NCI-H2227 (cell line): ENCODE data around the gene ZNF512.
A peak's percentile ranks its signal among the peaks of the same experiment; 100 is the strongest.
"Not testable (repeated sequence)": the region's sequence is repeated elsewhere in the genome, so short reads cannot be mapped to it uniquely, and the experiment has no call there.

Experiments used
- DNase-seq: peaks from one replicate; lab custom pipeline; 2025; ENCODE audit not compliant: unreplicated experiment; lab: John Stamatoyannopoulos, UW

The ZNF512 gene, protein sequence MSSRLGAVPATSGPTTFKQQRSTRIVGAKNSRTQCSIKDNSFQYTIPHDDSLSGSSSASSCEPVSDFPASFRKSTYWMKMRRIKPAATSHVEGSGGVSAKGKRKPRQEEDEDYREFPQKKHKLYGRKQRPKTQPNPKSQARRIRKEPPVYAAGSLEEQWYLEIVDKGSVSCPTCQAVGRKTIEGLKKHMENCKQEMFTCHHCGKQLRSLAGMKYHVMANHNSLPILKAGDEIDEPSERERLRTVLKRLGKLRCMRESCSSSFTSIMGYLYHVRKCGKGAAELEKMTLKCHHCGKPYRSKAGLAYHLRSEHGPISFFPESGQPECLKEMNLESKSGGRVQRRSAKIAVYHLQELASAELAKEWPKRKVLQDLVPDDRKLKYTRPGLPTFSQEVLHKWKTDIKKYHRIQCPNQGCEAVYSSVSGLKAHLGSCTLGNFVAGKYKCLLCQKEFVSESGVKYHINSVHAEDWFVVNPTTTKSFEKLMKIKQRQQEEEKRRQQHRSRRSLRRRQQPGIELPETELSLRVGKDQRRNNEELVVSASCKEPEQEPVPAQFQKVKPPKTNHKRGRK

DNA sequence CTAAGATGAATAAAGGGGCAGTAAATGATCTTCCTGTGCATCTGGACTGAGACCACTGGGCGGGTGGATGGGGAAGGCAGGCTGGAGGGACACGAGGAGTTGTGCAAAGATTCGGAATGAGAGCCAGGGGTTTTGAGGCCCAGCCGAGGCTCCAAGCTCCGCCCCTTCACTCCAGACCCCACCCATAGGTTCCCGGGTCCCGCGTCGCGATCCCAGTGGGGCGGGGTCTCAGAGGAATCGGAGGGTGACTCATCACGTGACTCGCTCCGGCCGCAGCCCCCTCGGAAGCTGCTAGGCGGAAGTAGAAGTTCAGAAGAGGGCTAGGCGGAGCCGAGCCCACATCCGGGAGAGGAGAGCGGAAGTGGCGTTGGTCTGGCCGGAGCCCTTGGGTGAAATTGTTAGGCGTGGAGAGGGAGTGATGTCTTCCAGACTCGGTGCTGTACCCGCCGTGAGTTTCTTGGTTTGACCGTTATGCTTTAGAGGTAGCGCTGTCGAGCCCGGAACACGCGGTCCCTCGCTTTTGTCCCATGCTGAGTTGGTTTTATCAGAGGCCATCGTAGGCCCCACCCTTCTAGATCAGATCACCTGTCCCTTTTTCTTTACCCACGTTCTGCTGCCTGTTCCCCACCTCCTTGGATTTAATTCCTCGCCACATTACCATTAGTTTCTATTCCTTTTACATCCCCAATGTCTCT, at the start of gene ZNF512:
Gene ZNF512, plus strand, starts transcription at position 348 of the 695 bp plus-strand sequence. Its CDS starts 71 bp downstream, at position 419.
- DNase-seq: peak; percentile 99

DNA sequence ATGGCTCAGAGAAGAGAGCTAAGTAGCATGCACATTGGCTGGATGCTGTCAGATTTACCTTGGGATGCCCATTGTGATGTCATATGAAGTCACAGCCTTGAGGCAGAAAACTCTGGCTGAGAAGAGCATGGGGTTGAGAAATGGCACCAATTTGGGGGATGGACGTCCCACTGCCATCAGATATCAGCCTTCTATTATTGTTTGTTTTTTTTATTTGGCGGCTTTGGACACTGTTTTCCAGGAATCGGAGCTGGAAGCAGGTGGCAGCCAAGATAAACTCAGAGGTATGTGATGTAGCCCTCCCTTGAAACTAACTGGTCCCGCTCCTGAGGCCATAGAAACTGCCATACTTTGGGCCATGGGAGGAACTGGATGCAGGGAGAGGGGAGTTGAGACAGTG, 45.6 kb upstream of the ZNF512 start:
- no peak for DNase-seq

DNA sequence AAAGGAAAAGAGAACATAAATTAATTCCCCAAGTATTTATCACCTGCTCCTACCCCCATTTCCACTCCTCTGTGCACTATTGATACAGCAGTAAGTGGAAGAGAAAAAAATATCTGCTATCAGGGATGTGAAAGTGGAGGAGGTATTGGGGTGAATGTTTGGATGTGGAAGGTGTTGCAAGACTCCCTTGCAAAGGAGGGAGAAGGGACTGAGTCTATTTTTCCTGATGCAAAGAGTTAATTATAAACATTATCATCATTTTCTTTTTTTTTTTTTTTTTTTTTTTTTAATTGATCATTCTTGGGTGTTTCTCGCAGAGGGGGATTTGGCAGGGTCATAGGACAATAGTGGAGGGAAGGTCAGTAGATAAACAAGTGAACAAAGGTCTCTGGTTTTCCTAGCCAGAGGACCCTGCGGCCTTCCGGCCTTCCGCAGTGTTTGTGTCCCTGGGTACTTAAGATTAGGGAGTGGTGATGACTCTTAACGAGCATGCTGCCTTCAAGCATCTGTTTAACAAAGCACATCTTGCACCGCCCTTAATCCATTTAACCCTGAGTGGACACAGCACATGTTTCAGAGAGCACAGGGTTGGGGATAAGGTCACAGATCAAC, 43.9 kb upstream of the ZNF512 start:
- DNase-seq: not testable (repeated sequence)

DNA sequence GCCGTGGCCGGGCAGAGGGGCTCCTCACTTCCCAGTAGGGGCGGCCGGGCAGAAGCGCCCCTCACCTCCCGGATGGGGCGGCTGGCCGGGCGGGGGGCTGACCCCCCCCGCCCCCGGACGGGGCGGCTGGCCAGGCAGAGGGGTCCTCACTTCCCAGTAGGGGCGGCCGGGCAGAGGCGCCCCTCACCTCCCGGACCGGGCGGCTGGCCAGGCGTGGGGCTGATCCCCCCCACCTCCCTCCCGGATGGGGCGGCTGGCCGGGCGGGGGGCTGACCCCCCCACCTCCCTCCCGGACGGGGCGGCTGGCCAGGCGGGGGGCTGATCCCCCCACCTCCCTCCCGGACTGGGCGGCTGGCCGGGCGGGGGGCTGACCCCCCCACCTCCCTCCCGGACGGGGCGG, 43.2 kb upstream of the ZNF512 start:
- not testable (repeated sequence) for DNase-seq

DNA sequence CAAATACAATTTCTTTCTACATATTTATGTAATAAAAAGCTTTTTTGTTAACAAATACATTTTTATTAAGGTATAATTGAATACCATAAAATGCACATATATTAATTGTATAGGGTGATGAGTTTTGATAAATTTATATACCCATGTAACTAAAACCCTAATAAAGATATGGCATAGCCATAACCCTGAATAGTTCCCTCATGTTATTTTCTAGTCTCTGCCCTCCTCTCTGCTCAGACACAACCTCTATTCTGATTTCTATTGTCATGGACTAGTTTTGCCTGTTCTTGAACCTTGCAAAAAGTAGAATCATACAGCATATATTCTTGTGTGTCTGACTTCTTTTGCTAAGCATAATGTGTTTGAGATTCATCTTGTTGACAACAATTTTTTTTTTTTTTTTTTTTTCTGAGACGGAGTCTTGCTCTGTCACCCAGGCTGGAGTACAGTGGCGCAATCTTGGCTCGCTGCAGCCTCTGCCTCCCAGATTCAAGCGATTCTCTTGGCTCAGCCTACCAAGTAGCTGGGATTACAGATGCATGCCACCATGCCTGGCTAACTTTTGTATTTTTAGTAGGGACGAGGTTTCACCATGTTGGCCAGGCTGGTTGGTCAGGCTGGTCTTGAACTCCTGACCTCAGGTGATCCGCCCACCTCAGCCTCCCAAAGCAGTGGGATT, 38.6 kb upstream of the ZNF512 start:
- DNase-seq: no peak

DNA sequence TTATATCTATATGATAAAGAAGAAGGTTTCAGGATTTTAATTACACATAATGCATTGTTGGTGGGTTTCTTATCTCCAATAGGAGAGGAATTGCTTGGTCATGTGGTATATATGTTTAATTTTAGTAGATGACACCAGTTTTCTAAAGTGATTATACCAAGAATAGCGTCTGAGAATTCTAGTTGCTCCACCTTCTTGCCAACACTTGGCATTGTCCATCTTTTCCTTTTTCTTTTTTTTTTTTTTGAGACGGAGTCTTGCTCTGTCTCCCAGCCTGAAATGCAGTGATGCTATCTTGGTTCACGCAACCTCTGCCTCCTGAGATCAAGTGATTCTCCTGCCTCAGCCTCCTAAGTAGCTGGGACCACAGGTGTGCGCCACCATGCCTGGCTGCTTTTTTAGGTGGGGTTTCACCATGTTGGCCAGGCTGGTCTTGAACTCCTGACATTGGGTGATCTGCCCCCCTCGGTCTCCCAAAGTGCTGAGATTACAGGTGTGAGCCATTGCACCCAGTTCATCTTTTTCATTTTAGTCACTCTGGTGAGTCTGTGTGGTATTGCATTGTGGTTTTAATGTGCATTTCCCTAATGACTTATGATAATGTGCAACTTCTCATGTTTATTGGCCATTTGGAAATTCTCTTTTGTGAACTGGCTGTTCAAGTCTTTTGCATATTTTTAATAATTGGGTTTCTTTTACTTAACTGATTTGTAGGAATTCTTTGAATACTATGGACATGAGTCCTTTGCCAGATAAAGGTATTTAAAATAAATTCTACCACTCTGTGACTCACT, 37.3 kb upstream of the ZNF512 start:
- DNase-seq: no peak

DNA sequence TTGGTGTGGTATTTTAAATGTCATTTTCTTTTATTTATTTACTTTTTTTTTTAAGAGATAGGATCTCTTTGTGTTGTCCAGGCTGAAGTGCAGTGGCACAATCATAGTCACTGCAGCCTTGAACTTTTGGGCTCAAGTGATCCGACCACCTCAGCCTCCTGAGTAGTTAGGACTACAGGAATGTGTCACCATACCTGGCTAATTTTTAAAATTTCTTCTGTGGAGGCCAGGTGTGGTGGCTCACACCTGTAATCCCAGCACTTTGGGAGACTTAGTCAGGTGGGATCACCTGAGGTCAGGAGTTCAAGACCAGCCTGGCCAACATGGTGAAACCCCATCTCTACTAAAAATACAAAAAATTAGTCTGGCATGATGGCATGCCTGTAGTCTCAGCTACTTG, 33.5 kb upstream of the ZNF512 start:
- no peak for DNase-seq

DNA sequence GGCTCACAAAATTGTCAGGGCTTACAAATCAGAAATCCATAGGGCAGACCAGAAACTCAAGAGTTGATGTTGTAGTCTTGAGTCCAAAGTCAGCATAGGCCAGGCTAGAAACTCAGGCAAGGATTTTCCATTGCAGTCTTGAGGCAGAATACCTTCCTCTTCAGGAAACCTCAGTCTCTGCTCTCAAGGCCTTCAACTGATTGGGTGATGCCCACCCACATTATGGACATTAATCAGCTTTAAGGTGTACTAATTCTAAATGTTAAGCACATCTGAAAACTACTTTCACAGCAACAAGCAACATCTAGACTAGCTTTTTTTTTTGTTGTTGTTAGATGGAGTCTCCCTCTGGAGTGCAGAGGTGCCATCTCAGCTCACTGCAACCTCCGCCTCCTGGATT, 31.3 kb upstream of the ZNF512 start:
- no peak for DNase-seq

DNA sequence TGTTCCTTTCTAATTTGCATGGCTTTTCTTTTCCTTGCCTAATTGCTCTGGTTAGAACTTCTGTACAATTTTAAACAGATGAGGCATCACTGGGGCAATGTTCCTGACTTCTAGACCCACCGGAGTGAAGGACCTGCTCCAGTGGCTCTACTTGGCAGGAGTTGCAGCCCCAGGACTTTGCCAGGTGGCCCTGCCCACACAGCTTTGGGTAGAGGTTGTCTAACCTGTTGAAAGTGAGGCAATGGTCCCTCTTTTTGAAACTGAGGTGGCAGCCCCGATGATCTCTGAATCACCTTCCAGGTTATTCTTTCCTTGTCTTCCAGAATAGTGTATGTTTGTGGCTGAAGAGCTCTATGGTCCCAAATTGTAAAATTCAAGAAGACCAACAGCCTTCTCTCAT, 29.9 kb upstream of the ZNF512 start:
- DNase-seq: no peak

DNA sequence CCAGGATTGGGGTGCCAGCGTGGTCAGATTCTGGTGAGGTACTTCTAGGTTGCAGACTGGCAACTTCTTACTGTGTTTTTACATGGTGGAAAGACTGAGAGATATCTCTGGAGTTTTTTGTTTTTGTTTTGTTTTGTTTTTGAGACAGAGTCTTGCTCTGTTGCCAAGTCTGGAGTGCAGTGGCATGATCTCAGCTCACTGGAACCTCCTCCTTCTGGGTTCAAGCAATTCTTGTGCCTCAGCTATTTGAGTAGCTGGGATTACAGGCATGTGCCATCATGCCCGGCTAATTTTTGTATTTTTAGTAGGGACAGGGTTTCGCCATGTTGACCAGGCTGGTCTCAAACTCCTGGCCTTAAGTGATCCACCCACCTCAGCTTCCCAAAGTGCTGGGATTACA, 28.4 kb upstream of the ZNF512 start:
- DNase-seq: not testable (repeated sequence)

DNA sequence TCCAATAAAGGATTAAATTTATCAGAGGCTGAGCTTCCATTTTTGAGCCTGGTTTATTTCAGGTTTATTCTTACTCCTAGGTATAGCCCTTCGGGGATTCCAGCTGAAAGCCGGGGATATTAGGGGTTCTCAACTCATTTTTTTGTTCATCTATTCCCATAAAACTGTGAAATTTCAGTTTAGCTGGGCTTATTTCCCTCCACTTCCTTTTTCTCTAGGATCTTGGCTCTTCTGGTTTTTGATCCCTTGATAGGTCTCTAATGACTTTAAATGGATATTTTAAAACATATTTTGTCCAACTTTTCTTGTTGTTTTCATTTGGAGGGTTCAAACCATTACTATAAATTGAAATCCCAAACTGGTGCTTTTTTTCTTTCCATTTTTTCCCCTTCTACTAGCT, 23.6 kb upstream of the ZNF512 start:
- no peak for DNase-seq

DNA sequence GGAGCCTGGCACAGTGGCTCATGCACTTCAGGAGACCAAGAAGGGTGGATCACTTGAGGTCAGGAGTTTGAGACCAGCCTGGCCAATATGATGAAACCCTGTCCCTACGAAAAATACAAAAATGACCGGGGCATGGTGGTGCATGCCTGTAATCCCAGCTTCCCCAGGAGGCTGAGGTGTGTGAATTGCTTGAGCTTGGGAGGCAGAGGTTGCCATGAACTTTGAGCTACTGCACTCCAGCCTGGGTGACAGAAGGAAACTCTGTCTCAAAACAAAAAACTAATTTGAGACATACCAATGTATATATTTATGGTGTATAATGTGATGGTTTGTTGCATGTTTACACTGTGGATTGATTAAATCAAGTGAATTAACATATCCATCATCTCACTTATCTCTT, 21.8 kb upstream of the ZNF512 start:
- no peak for DNase-seq

DNA sequence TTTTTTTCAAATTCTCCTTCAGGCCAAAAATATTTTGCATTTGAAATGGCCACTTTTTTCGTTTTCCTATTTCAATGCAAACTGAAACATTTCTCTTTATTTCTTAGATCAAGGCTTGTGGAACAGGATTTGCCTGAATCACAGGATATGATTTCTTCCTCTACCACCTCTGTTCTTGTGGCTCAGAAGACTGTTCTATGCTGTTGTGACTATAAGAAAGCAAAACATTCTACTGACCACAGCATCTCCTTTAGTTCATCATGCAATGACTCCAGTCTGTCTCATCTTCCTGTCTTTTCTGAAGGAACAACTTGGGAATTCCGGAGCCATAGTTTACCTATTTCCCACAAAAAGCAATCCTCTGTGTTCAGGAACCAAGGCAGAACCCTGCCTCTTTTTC, 16.2 kb upstream of the ZNF512 start:
- no peak for DNase-seq

DNA sequence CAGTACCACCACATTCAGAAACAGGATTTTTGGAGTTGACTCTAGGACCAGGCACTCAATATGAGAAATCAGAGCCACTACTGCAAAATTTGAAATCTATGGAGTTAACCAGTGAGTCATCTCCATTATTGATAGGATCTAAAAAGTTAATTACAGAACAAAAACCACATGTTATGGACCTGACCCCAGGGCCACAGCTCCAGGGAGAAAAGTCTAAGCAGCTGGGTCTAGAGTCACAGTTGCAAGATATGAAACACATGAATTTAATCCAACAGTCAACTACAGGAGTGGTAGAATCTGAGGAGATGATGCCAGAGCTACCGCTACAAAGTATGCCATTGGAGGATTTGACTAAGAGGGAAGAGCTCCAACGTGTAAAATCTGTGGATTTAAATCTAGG, 13.4 kb upstream of the ZNF512 start:
- no peak for DNase-seq

DNA sequence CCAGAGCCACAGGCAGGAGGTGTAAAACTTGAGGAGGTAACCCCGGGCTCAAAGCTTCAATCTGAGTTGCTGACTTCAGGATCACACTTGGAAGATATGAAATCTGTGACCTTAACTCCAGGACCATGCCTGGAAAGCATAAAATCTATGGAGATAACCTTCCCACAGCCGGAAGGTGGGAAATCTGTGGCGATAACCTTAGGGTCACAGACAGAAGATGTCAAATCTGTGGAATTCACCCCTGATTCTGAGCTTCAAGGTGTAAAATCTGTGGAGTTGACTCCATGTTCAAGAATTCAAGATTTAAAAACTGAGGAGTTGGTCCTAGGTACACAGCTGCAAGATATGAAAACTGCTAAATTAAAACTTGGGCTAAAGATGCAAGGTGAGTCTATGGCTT, 11.6 kb upstream of the ZNF512 start:
- DNase-seq: no peak

DNA sequence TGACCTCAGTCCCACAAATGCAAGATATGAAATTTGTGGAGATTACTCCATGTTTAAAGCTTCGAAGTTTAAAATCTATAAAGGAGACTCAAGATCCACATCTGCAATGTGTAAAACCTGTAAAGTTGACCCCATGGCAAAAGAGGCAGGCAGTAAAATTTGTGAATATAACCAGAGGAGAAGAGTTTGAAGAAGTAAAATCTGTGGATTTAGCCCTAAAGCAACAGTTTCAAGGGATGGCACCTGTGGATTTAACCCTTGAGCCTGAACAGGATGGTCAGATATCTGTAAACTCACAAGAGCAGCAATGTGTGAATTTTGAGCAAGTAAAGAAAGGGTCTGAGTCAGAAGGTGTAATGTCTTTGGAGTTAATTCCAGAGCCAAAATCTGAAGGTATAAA, 11.2 kb upstream of the ZNF512 start:
- no peak for DNase-seq

DNA sequence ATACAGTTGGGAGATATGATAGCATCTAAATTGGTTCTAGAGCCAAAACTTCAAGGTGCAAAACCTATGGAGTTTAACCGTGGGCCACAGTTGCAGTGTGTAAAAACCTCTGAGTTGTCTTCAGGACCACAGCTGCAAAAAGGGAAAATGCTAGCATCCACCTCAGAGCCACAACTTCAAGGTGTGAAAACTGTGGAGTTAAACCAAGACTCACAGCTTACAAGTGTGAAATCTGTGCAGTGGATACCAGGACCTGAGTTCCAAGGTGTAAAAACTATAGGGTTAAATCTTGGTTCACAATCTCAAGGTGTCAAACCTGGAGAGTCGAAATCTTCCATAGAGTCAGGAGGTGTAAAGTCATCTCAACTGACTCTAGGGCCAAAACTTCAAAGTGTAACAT, 10.4 kb upstream of the ZNF512 start:
- DNase-seq: no peak

DNA sequence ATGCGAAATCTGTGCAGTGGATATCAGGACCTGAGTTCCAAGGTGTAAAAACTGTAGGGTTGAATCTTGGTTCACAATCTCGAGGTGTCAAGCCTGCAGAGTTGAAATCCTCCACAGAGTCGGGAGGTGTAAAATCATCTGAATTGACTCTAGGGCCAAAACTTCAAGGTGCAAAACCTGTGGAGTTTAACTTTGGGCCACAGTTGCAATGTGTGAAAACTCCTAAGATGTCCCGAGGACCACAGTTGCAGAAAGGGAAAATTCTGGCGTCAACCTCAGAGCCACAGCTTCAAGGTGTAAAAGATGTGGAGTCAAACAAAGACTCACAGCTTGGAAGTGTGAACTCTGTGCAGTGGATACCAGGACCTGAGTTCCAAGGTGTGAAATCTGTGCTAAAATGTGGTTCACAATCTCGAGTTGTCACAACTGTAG, 9.8 kb upstream of the ZNF512 start:
- no peak for DNase-seq

DNA sequence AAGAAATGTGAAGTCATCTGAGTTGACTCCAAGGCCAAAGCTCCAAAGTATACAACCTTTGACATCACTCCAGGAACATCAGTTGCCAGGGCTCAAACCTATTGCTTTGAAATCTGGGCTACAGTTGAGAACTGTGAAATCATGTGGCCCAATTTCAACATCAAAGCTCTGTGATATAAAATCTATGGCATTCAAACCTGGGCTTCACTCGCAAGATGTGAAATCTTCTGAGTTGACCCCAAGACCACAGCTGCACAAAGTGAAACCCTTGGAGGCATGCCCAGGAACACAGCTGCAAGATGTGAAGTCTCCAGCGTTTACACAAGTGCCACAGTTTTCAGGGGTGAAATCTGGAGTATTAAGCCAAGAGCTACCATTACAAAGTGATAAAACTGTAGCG, 9.4 kb upstream of the ZNF512 start:
- DNase-seq: no peak

DNA sequence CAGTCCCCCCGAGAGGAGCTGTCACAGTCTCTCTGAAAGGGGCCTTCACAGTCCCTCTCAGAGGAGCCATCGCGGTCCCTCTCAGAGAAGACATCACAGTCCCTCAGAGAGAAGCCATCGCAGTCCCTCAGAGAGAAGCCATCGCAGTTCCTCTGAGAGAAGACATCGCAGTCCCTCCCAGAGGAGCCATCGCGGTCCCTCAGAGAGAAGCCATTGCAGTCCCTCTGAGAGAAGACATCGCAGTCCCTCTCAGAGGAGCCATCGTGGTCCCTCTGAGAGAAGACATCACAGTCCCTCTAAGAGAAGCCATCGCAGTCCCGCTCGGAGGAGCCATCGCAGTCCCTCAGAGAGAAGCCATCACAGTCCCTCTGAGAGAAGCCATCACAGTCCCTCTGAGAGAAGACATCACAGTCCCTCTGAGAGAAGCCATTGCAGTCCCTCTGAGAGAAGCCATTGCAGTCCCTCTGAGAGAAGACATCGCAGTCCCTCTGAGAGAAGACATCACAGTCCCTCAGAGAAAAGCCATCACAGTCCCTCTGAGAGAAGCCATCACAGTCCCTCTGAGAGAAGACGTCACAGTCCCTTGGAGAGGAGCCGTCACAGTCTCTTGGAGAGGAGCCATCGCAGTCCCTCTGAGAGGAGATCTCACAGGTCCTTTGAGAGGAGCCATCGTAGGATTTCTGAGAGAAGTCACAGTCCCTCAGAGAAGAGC, 1.3 kb upstream of the ZNF512 start:
- DNase-seq: no peak
